ENCODE data around the gene GOLGA8M.

- TF ChIP-seq CTCF (IDR thresholded peaks at IDR 0.05) = no peak
- TF ChIP-seq BHLHE40 (IDR thresholded peaks at IDR 0.05; ENCODE audit: low read depth, low read length) = no peak
- no peak for TF ChIP-seq EP300 (IDR thresholded peaks at IDR 0.05)
- TF ChIP-seq MAFK (IDR thresholded peaks at IDR 0.05; ENCODE audit: partially characterized antibody) = no peak
- TF ChIP-seq POLR2A (IDR thresholded peaks at IDR 0.05; ENCODE audit: low read length) = no peak
- no peak for TF ChIP-seq CBX2 (IDR thresholded peaks at IDR 0.05; ENCODE audit: borderline replicate concordance, low read depth)
- no peak for TF ChIP-seq ZNF302 (CRISPR knock-in tag; IDR thresholded peaks at IDR 0.05)
- no peak for TF ChIP-seq HDAC2 (IDR thresholded peaks at IDR 0.05)
- TF ChIP-seq CEBPB (IDR thresholded peaks at IDR 0.05) = no peak
- TF ChIP-seq SMC3 (IDR thresholded peaks at IDR 0.05) = no peak
- no peak for TF ChIP-seq RCOR1 (IDR thresholded peaks at IDR 0.05; ENCODE audit: low read depth, low read length)
- no peak for TF ChIP-seq REST (IDR thresholded peaks at IDR 0.05)
- no peak for TF ChIP-seq RNF2 (IDR thresholded peaks at IDR 0.05; ENCODE audit: borderline replicate concordance, low read depth)
- TF ChIP-seq FOSL2 (IDR thresholded peaks at IDR 0.05) = no peak
- no peak for TF ChIP-seq FOSL2 (CRISPR knock-in tag; IDR thresholded peaks at IDR 0.05)
Observed at GRCh38 chr15:28726102-28726501, 13.9 kb upstream of the GOLGA8M start.

Measured in A549 (cell line).